ENCODE results near the gene TMTC1.

Gene TMTC1

DNA sequence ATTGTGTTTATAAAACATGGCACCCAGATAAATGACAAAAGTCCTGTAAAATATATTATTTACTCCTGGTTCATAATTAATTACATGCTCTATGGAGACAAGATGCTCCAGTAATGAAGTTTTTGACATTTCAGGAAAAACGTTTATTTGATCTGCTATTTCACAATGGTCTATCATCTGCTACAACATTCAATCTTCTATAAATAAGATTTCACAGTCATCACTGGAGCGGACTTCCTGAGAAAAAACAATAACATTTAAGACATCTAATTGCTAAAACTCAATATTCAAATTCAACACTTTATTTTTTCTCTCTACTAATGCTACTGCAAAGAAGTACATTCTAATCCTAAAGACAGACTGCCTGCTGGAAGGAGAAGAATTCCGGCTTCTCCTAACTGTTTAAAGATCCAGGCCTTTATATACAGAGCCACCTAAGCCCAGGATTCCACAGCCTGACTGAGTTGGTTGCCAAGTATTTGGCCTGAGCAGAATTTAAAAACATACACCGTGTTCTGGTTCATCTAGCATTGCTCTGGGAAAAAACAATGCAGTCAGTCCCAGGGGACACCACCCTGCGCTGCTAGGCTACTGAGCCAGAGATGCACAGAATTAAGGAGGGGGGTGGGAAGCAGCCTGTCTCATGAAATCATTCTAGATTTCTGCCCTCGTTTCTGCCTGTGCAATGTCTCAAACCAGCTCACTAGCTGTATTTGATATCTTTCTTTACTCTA is 58.0 kb downstream of the TMTC1 start:
- no peak for TF ChIP-seq YY1 (IDR thresholded peaks at IDR 0.05; ENCODE audit: low read depth)
- TF ChIP-seq CREB1 (IDR thresholded peaks at IDR 0.05; ENCODE audit: low read depth): no peak
- no peak for TF ChIP-seq CEBPB (IDR thresholded peaks at IDR 0.05)
- TF ChIP-seq, protein P1, sequence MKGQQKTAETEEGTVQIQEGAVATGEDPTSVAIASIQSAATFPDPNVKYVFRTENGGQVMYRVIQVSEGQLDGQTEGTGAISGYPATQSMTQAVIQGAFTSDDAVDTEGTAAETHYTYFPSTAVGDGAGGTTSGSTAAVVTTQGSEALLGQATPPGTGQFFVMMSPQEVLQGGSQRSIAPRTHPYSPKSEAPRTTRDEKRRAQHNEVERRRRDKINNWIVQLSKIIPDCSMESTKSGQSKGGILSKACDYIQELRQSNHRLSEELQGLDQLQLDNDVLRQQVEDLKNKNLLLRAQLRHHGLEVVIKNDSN (IDR thresholded peaks at IDR 0.05): no peak
- no peak for TF ChIP-seq TCF12 (IDR thresholded peaks at IDR 0.05; ENCODE audit: low read depth)
- TF ChIP-seq TAF1 (IDR thresholded peaks at IDR 0.05; ENCODE audit: low read depth): no peak
- TF ChIP-seq, protein P2, sequence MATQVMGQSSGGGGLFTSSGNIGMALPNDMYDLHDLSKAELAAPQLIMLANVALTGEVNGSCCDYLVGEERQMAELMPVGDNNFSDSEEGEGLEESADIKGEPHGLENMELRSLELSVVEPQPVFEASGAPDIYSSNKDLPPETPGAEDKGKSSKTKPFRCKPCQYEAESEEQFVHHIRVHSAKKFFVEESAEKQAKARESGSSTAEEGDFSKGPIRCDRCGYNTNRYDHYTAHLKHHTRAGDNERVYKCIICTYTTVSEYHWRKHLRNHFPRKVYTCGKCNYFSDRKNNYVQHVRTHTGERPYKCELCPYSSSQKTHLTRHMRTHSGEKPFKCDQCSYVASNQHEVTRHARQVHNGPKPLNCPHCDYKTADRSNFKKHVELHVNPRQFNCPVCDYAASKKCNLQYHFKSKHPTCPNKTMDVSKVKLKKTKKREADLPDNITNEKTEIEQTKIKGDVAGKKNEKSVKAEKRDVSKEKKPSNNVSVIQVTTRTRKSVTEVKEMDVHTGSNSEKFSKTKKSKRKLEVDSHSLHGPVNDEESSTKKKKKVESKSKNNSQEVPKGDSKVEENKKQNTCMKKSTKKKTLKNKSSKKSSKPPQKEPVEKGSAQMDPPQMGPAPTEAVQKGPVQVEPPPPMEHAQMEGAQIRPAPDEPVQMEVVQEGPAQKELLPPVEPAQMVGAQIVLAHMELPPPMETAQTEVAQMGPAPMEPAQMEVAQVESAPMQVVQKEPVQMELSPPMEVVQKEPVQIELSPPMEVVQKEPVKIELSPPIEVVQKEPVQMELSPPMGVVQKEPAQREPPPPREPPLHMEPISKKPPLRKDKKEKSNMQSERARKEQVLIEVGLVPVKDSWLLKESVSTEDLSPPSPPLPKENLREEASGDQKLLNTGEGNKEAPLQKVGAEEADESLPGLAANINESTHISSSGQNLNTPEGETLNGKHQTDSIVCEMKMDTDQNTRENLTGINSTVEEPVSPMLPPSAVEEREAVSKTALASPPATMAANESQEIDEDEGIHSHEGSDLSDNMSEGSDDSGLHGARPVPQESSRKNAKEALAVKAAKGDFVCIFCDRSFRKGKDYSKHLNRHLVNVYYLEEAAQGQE (IDR thresholded peaks at IDR 0.05; ENCODE audit: low read depth): no peak
- TF ChIP-seq EGR1 (IDR thresholded peaks at IDR 0.05): no peak
- TF ChIP-seq TEAD4 (IDR thresholded peaks at IDR 0.05): peak; percentile 28; the same call in 1 of the 2 replicates
- TF ChIP-seq, protein P3, sequence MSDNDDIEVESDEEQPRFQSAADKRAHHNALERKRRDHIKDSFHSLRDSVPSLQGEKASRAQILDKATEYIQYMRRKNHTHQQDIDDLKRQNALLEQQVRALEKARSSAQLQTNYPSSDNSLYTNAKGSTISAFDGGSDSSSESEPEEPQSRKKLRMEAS (IDR thresholded peaks at IDR 0.05): no peak
- TF ChIP-seq NFIC (IDR thresholded peaks at IDR 0.05): peak; percentile 53; the same call in 1 of the 2 replicates
- peak; percentile 66; the same call in 1 of the 2 replicates for TF ChIP-seq FOXM1 (IDR thresholded peaks at IDR 0.05; ENCODE audit: borderline replicate concordance, low read depth)
- no peak for TF ChIP-seq ZBTB7A (IDR thresholded peaks at IDR 0.05; ENCODE audit: low read depth)
- TF ChIP-seq RAD21 (IDR thresholded peaks at IDR 0.05; ENCODE audit: low read depth): no peak
- TF ChIP-seq EP300 (IDR thresholded peaks at IDR 0.05; ENCODE audit: borderline replicate concordance): peak; percentile 46; the same call in 1 of the 2 replicates

DNA sequence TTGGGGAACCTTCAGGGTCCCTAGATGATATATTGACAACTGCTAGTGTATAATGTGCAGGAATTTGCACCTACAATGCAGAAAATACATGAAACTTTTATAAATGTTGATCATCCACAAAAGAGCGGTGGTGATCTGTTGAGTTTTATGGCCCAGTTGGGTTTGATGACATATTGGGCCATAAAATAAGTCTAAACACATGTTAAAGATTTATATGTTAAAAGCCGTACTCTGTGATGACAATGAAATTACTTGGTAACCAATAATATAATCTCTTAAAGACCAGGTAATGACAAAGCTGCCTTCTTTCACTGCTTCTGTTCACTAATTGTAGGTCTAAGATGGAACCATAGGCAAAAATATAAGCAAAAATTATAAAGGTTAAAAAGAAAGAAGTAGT is 61.6 kb downstream of the TMTC1 start:
- no peak for TF ChIP-seq YY1 (IDR thresholded peaks at IDR 0.05; ENCODE audit: low read depth)
- TF ChIP-seq NFIC (IDR thresholded peaks at IDR 0.05): no peak
- no peak for TF ChIP-seq TCF12 (IDR thresholded peaks at IDR 0.05; ENCODE audit: low read depth)
- TF ChIP-seq, protein P2 (IDR thresholded peaks at IDR 0.05; ENCODE audit: low read depth): no peak
- no peak for TF ChIP-seq CREB1 (IDR thresholded peaks at IDR 0.05; ENCODE audit: low read depth)
- no peak for TF ChIP-seq ZBTB7A (IDR thresholded peaks at IDR 0.05; ENCODE audit: low read depth)
- TF ChIP-seq CEBPB (IDR thresholded peaks at IDR 0.05): no peak
- no peak for TF ChIP-seq FOXM1 (IDR thresholded peaks at IDR 0.05; ENCODE audit: borderline replicate concordance, low read depth)
- TF ChIP-seq, protein P1 (IDR thresholded peaks at IDR 0.05): no peak
- no peak for TF ChIP-seq EP300 (IDR thresholded peaks at IDR 0.05; ENCODE audit: borderline replicate concordance)
- TF ChIP-seq RAD21 (IDR thresholded peaks at IDR 0.05; ENCODE audit: low read depth): no peak
- no peak for TF ChIP-seq EGR1 (IDR thresholded peaks at IDR 0.05)
- no peak for TF ChIP-seq TAF1 (IDR thresholded peaks at IDR 0.05; ENCODE audit: low read depth)
- TF ChIP-seq, protein P3 (IDR thresholded peaks at IDR 0.05): no peak
- no peak for TF ChIP-seq TEAD4 (IDR thresholded peaks at IDR 0.05)

DNA sequence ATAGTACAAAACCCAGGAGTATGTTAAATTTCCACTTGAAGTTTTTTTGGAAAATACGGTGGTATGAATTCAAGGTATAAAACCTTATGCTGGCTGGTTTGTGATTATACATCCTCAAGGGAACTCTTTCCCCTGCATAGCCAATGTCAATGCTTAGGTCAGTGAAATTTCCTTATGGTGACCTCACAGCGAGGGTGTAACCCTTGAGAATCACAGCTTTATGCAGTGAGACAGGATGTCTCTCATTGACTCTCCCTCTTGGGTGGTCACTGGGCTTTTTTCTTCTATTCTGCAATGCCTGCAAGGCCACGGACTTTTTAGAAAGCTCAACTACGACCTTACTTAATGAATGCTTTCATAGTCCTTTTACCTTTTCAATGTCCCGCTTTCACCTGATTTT is 64.4 kb downstream of the TMTC1 start:
- TF ChIP-seq NFIC (IDR thresholded peaks at IDR 0.05) (no peak), CEBPB (IDR thresholded peaks at IDR 0.05) (no peak), TEAD4 (IDR thresholded peaks at IDR 0.05) (no peak), YY1 (IDR thresholded peaks at IDR 0.05; ENCODE audit: low read depth) (no peak), CREB1 (IDR thresholded peaks at IDR 0.05; ENCODE audit: low read depth) (no peak)

DNA sequence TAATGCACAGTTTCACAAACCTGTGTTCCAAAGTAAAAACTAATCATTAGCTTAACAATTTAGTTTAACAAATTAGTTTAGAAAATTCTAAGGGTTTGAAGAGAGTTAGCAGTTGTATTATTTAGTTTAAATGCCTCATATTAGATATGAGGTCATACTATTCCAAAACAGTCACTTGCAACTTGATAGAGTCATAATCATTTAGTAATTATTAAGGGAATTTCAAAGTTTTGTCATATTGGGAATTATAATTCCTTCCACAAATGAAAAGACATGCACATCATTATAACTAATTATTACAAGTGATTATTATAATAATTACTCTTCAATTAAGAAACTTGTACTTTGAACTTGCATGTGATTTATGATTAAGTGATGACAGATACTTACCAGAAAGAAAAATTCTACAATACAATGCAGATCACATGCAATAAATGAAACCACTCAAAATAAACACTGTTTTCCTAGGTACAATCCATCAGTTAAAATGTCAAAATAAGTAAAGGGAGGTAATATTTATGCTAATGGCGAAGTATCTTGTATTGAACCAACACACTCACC is 66.1 kb downstream of the TMTC1 start:
- no peak for TF ChIP-seq CREB1 (IDR thresholded peaks at IDR 0.05; ENCODE audit: low read depth)
- TF ChIP-seq, protein P2 (IDR thresholded peaks at IDR 0.05; ENCODE audit: low read depth): no peak
- TF ChIP-seq FOXM1 (IDR thresholded peaks at IDR 0.05; ENCODE audit: borderline replicate concordance, low read depth): no peak
